ENCODE measurements around the gene NDOR1.

Gene NDOR1

GRCh38 chr9:137163365-137163715 is 42.2 kb upstream of the NDOR1 start:
- H3K27ac ChIP-seq (ENCODE audit: low read depth, low read length), result no peak overlapping the region
- H3K4me3 ChIP-seq (ENCODE audit: low read length), result peak overlapping the region; percentile 36
- H3K4me1 ChIP-seq (ENCODE audit: control insufficient read depth, insufficient read depth, low read length), result no peaks in the 10 kb centered on the region
- H3K9ac ChIP-seq (ENCODE audit: low read length), result no peak overlapping the region
- H3K36me3 ChIP-seq (ENCODE audit: control insufficient read depth, insufficient read depth, low read length), result no peaks in the 10 kb centered on the region
- peaks cover 49% of the 10 kb centered on the region for H3K27me3 ChIP-seq (ENCODE audit: control insufficient read depth, insufficient read depth, low read length)

- H3K36me3 ChIP-seq (ENCODE audit: control insufficient read depth, insufficient read depth, low read length), result no peaks in the 10 kb centered on the region
- no peak overlapping the region for H3K4me3 ChIP-seq (ENCODE audit: low read length)
- no peak overlapping the region for H3K27ac ChIP-seq (ENCODE audit: low read depth, low read length)
- H3K27me3 ChIP-seq (ENCODE audit: control insufficient read depth, insufficient read depth, low read length), result peaks cover 50% of the 10 kb centered on the region
- no peaks in the 10 kb centered on the region for H3K4me1 ChIP-seq (ENCODE audit: control insufficient read depth, insufficient read depth, low read length)
- H3K9ac ChIP-seq (ENCODE audit: low read length), result no peak overlapping the region
Measured at GRCh38 chr9:137163805-137164204, 41.7 kb upstream of the NDOR1 start.

- H3K36me3 ChIP-seq (ENCODE audit: control insufficient read depth, insufficient read depth, low read length), result no peaks in the 10 kb centered on the region
- H3K27ac ChIP-seq (ENCODE audit: low read depth, low read length), result no peak overlapping the region
- H3K4me3 ChIP-seq (ENCODE audit: low read length), result no peak overlapping the region
- peaks cover 50% of the 10 kb centered on the region for H3K27me3 ChIP-seq (ENCODE audit: control insufficient read depth, insufficient read depth, low read length)
- H3K4me1 ChIP-seq (ENCODE audit: control insufficient read depth, insufficient read depth, low read length), result no peaks in the 10 kb centered on the region
- no peak overlapping the region for H3K9ac ChIP-seq (ENCODE audit: low read length)
Measured at GRCh38 chr9:137164370-137165249, 40.9 kb upstream of the NDOR1 start.

- Histone ChIP-seq H3K27me3 (ENCODE audit: control insufficient read depth, insufficient read depth, low read length) (peaks cover 52% of the 10 kb centered on the region), H3K9ac (ENCODE audit: low read length) (no peak overlapping the region), H3K27ac (ENCODE audit: low read depth, low read length) (no peak overlapping the region), H3K4me3 (ENCODE audit: low read length) (no peak overlapping the region), H3K36me3 (ENCODE audit: control insufficient read depth, insufficient read depth, low read length) (no peaks in the 10 kb centered on the region), H3K4me1 (ENCODE audit: control insufficient read depth, insufficient read depth, low read length) (no peaks in the 10 kb centered on the region)
Measured at GRCh38 chr9:137165250-137165836, 40.2 kb upstream of the NDOR1 start.

- Histone ChIP-seq H3K4me1 (ENCODE audit: control insufficient read depth, insufficient read depth, low read length) (no peaks in the 10 kb centered on the region), H3K27ac (ENCODE audit: low read depth, low read length) (no peak overlapping the region), H3K27me3 (ENCODE audit: control insufficient read depth, insufficient read depth, low read length) (peaks cover 56% of the 10 kb centered on the region), H3K4me3 (ENCODE audit: low read length) (no peak overlapping the region), H3K9ac (ENCODE audit: low read length) (no peak overlapping the region), H3K36me3 (ENCODE audit: control insufficient read depth, insufficient read depth, low read length) (no peaks in the 10 kb centered on the region)
Measured at GRCh38 chr9:137166380-137167229, 38.9 kb upstream of the NDOR1 start.

GRCh38 chr9:137167277-137167746 is 38.2 kb upstream of the NDOR1 start:
- Histone ChIP-seq H3K27me3 (ENCODE audit: control insufficient read depth, insufficient read depth, low read length) (peaks cover 59% of the 10 kb centered on the region), H3K27ac (ENCODE audit: low read depth, low read length) (no peak overlapping the region), H3K4me1 (ENCODE audit: control insufficient read depth, insufficient read depth, low read length) (no peaks in the 10 kb centered on the region), H3K9ac (ENCODE audit: low read length) (no peak overlapping the region), H3K4me3 (ENCODE audit: low read length) (no peak overlapping the region), H3K36me3 (ENCODE audit: control insufficient read depth, insufficient read depth, low read length) (no peaks in the 10 kb centered on the region)

- Histone ChIP-seq H3K27me3 (ENCODE audit: control insufficient read depth, insufficient read depth, low read length) (peaks cover 55% of the 10 kb centered on the region), H3K4me3 (ENCODE audit: low read length) (no peak overlapping the region), H3K36me3 (ENCODE audit: control insufficient read depth, insufficient read depth, low read length) (no peaks in the 10 kb centered on the region), H3K9ac (ENCODE audit: low read length) (no peak overlapping the region), H3K4me1 (ENCODE audit: control insufficient read depth, insufficient read depth, low read length) (no peaks in the 10 kb centered on the region), H3K27ac (ENCODE audit: low read depth, low read length) (no peak overlapping the region)
Measured at GRCh38 chr9:137167747-137168572, 37.5 kb upstream of the NDOR1 start.

- peaks cover 51% of the 10 kb centered on the region for H3K27me3 ChIP-seq (ENCODE audit: control insufficient read depth, insufficient read depth, low read length)
- no peaks in the 10 kb centered on the region for H3K36me3 ChIP-seq (ENCODE audit: control insufficient read depth, insufficient read depth, low read length)
- no peaks in the 10 kb centered on the region for H3K4me1 ChIP-seq (ENCODE audit: control insufficient read depth, insufficient read depth, low read length)
- no peak overlapping the region for H3K27ac ChIP-seq (ENCODE audit: low read depth, low read length)
- peak overlapping the region; percentile 54 for H3K4me3 ChIP-seq (ENCODE audit: low read length)
- H3K9ac ChIP-seq (ENCODE audit: low read length), result no peak overlapping the region
Measured at GRCh38 chr9:137168573-137168903, 37.0 kb upstream of the NDOR1 start.

GRCh38 chr9:137168904-137169856 is 36.3 kb upstream of the NDOR1 start:
- Histone ChIP-seq H3K36me3 (ENCODE audit: control insufficient read depth, insufficient read depth, low read length) (no peaks in the 10 kb centered on the region), H3K4me3 (ENCODE audit: low read length) (peak overlapping the region; percentile 54), H3K4me1 (ENCODE audit: control insufficient read depth, insufficient read depth, low read length) (no peaks in the 10 kb centered on the region), H3K27me3 (ENCODE audit: control insufficient read depth, insufficient read depth, low read length) (peaks cover 50% of the 10 kb centered on the region), H3K9ac (ENCODE audit: low read length) (no peak overlapping the region), H3K27ac (ENCODE audit: low read depth, low read length) (no peak overlapping the region)

GRCh38 chr9:137169896-137170358 is 35.6 kb upstream of the NDOR1 start, which contains the start of gene LRRC26:
Gene LRRC26 (minus strand): TSS chr9:137170051. CDS start chr9:137169943, 108 bp downstream.
- H3K4me3 ChIP-seq (ENCODE audit: low read length), result peak within 1 kb of the TSS; percentile 54
- H3K4me1 ChIP-seq (ENCODE audit: control insufficient read depth, insufficient read depth, low read length), result no peaks in the 10 kb centered on the region
- no peak within 1 kb of the TSS for H3K27ac ChIP-seq (ENCODE audit: low read depth, low read length)
- peaks cover 50% of the 10 kb centered on the region for H3K27me3 ChIP-seq (ENCODE audit: control insufficient read depth, insufficient read depth, low read length)
- H3K9ac ChIP-seq (ENCODE audit: low read length), result no peak within 1 kb of the TSS
- H3K36me3 ChIP-seq (ENCODE audit: control insufficient read depth, insufficient read depth, low read length), result no peaks in the 10 kb centered on the region
